GM12878 (cell line): ENCODE data around the gene DNAH2. TPM values are rescaled to one million over a fixed set of nuclear protein-coding genes. Genes with fewer than 3 reads are reported as not detected.
A peak's percentile ranks its signal among the peaks of the same experiment; 100 is the strongest.

ENCODE experiments used
- ATAC-seq: fragments of 200-7000 bp; cut with Tn5 transposase; 3 replicates; pipeline ENCODE4 v1.9.1; 2020; ENCODE audit warnings: mild to moderate bottlenecking, moderate library complexity
- BruUV-seq: library from RNA; stranded (reverse); fragments of 400-500 nt; replicated peaks from 2 replicates; lab custom pipeline; 2021; lab: Mats Ljungman, UMichigan
- CTCF ChIA-PET: fragments of 300-600 bp; sonication (Branson Sonifier 250); formaldehyde crosslinking; extraction: SDS; loops from one replicate; lab custom pipeline; 2021; ENCODE audit warnings: inconsistent platforms; lab: Yijun Ruan, JAX
- POLR2A ChIA-PET: fragments of 350-600 bp; formaldehyde crosslinking; extraction: SDS; loops from one replicate; lab custom pipeline; 2021; ENCODE audit warnings: inconsistent platforms; lab: Charles Lee
- RAD21 ChIA-PET: fragments of 300-600 bp; sonication (Branson Sonifier 250); formaldehyde crosslinking; loops from one replicate; lab custom pipeline; 2023; ENCODE audit warnings: antibody characterized with exemption; ENCODE audit not compliant: unreplicated experiment; lab: Charles Lee
- SMC1A ChIA-PET: fragments of 300-600 bp; sonication (Branson Sonifier 250); formaldehyde crosslinking; loops from one replicate; lab custom pipeline; 2023; ENCODE audit not compliant: unreplicated experiment, uncharacterized antibody; lab: Charles Lee
- DNase-seq: peaks from one replicate; pipeline ENCODE4 v3.0.0-alpha.2; 2011; ENCODE audit warnings: low read depth, low spot score
- FAIRE-seq: peaks from 3 replicates; lab custom pipeline; 2011; peaks lifted over from hg19 to GRCh38; lab: Jason Lieb, UNC
- H2AFZ ChIP-seq: 2 replicates; pipeline ENCODE4 v1.6.0; 2011; ENCODE audit warnings: low read depth, low read length, control low read depth; ENCODE audit not compliant: control insufficient read depth
- H3K27ac ChIP-seq: 2 replicates; pipeline ENCODE4 v1.5.1; 2011; ENCODE audit warnings: control low read depth; ENCODE audit not compliant: control insufficient read depth, insufficient read depth
- H3K27me3 ChIP-seq, 2 experiments: replicated peaks in 1 of 2; 2 replicates each; pipeline versions ENCODE4 v1.6.0 to v1.6.1; 2011; ENCODE audit warnings: low read length in 1 of 2; ENCODE audit not compliant: control insufficient read depth in 2 of 2, insufficient read depth in 2 of 2
- H3K36me3 ChIP-seq, 2 experiments: 2 replicates each; pipeline ENCODE4 v1.5.1; 2011; ENCODE audit warnings: low read length in 1 of 2; ENCODE audit not compliant: control insufficient read depth in 2 of 2, insufficient read depth in 2 of 2
- H3K4me1 ChIP-seq: 2 replicates; pipeline ENCODE4 v1.6.1; 2011; ENCODE audit warnings: mild to moderate bottlenecking, low read length, moderate library complexity, mixed read lengths; ENCODE audit not compliant: control insufficient read depth, insufficient read depth
- H3K4me2 ChIP-seq: 2 replicates; pipeline ENCODE4 v1.6.0; 2011; ENCODE audit warnings: control low read depth; ENCODE audit not compliant: control insufficient read depth, insufficient read depth
- H3K4me3 ChIP-seq: fragments of 200-600 bp; sonication (generic); 2 replicates; pipeline ENCODE4 v1.5.1; 2016
- H3K79me2 ChIP-seq: 2 replicates; pipeline ENCODE4 v1.6.0; 2011; ENCODE audit warnings: low read length; ENCODE audit not compliant: control insufficient read depth, insufficient read depth
- H3K9ac ChIP-seq: 2 replicates; pipeline ENCODE4 v1.8.0; 2011; ENCODE audit warnings: low read length, control low read depth, mixed read lengths; ENCODE audit not compliant: control insufficient read depth, insufficient read depth
- H3K9me3 ChIP-seq: replicated peaks from 3 replicates; pipeline ENCODE4 v1.5.1; 2011; ENCODE audit warnings: mild to moderate bottlenecking, low read length; ENCODE audit not compliant: control insufficient read depth, insufficient read depth
- H4K20me1 ChIP-seq: 2 replicates; pipeline ENCODE4 v1.6.0; 2011; ENCODE audit not compliant: control insufficient read depth, insufficient read depth
- ATF7 ChIP-seq: fragments of 450-650 bp; IDR thresholded peaks from 2 replicates; pipeline ENCODE4 v1.6.1; 2016; ENCODE audit warnings: low read depth, mild to moderate bottlenecking
- BACH1 ChIP-seq: fragments of 450-650 bp; IDR thresholded peaks from 2 replicates; pipeline ENCODE4 v1.6.1; 2017; ENCODE audit warnings: mild to moderate bottlenecking, borderline replicate concordance
- CEBPZ ChIP-seq: fragments of 150-350 bp; IDR thresholded peaks from 2 replicates; pipeline ENCODE4 v1.6.1; 2016; ENCODE audit warnings: low read depth, low read length
- HSF1 ChIP-seq: fragments of 150-350 bp; IDR thresholded peaks from 2 replicates; pipeline ENCODE4 v1.6.1; 2014; ENCODE audit warnings: mild to moderate bottlenecking, low read depth, low read length
- KDM1A ChIP-seq: fragments of 200-600 bp; sonication (generic); IDR thresholded peaks from 2 replicates; pipeline ENCODE4 v1.6.1; 2016; ENCODE audit warnings: borderline replicate concordance
- MLLT1 ChIP-seq: fragments of 450-650 bp; IDR thresholded peaks from 2 replicates; pipeline ENCODE4 v1.6.1; 2016; ENCODE audit warnings: mild to moderate bottlenecking
- MYC ChIP-seq: IDR thresholded peaks from 2 replicates; pipeline ENCODE4 v1.6.1; 2011; ENCODE audit warnings: mild to moderate bottlenecking, low read length, moderate library complexity, inconsistent platforms; ENCODE audit not compliant: insufficient read depth, insufficient replicate concordance, insufficient read length, severe bottlenecking
- RCOR1 ChIP-seq: conservative IDR thresholded peaks from 2 replicates; pipeline ENCODE4 v1.6.1; 2012; ENCODE audit warnings: low read depth, low read length, improper control_type of control experiment
- ZBTB4 ChIP-seq: fragments of 450-650 bp; formaldehyde crosslinking; IDR thresholded peaks from 2 replicates; pipeline ENCODE4 v1.4.0; 2022; ENCODE audit warnings: mild to moderate bottlenecking, moderate library complexity
- ZNF24 ChIP-seq: fragments of 450-650 bp; IDR thresholded peaks from 2 replicates; pipeline ENCODE4 v1.6.1; 2017; ENCODE audit warnings: antibody characterized with exemption, mild to moderate bottlenecking
- WGBS: methylation state at CpG from one replicate; pipeline ENCODE4 v1.1.6; 2016; ENCODE audit warnings: low lambda C conversion rate; ENCODE audit not compliant: insufficient replicate concordance, insufficient coverage; ENCODE audit errors: missing lambda C conversion rate; 5-methylcytosine and 5-hydroxymethylcytosine counted together
- in situ Hi-C: fragments of 300-500 bp; cut with MboI; formaldehyde crosslinking; loops from 9 replicates; pipeline ENCODE4 v1.14.3; 2018; ENCODE audit warnings: mixed read lengths
- intact Hi-C: fragments of 100-400 bp; cut with micrococcal nuclease; formaldehyde crosslinking; loops from one replicate; pipeline ENCODE4 v1.14.2; 2022; ENCODE audit not compliant: unreplicated experiment
- polyA plus RNA-seq, 11 experiments: library from polyadenylated mRNA; depleted of rRNA in 4 of 11; unstranded in 6 of 11; stranded (reverse) in 5 of 11; fragments of >200 nt; fragmentation: Nextera tagmentation in 4 of 11; fragmentation: Illumina TruSeq in 1 of 11; extraction: Ambion mirVana in 4 of 11; extraction: Trizol in 1 of 11; gene quantifications; 1 replicate in 1 of 11; 2 replicates in 10 of 11; pipeline versions ENCODE4 v1.2.1 to v1.2.3, GENCODE V29; 2011 to 2016; ENCODE audit warnings: inconsistent platforms in 2 of 11, missing spikeins in 2 of 11, low read depth in 1 of 11
- total RNA-seq, 4 experiments: library from RNA; depleted of rRNA in 3 of 4; stranded (reverse); fragments of >200 nt in 3 of 4; fragmentation: Illumina TruSeq in 1 of 4; extraction: Trizol in 1 of 4; gene quantifications; 2 replicates each; pipeline versions ENCODE4 v1.2.1 to v1.2.3, GENCODE V29; 2013 to 2021

Gene DNAH2
- total and polyA plus RNA-seq, 10 of the 15 experiments (the other 5 are each of a cell fraction or from before 2014, with no cell fraction given) = not detected

- TF ChIP-seq MLLT1 (no peak), MYC (no peak), ZNF24 (no peak), ZBTB4 (CRISPR knock-in tag) (no peak)
Observed at GRCh38 chr17:7858522-7858810, 140.9 kb downstream of the DNAH2 start (continued).

GRCh38 chr17:7859028-7859427 is 141.5 kb downstream of the DNAH2 start:
- no peak for FAIRE-seq
- peak overlapping the region; percentile 79 for H3K4me2 ChIP-seq
- TF ChIP-seq KDM1A = no peak
- TF ChIP-seq RCOR1 = no peak
- TF ChIP-seq BACH1 = no peak
- no peak for TF ChIP-seq CEBPZ
- TF ChIP-seq ATF7 = no peak
- TF ChIP-seq HSF1 = no peak
- H3K36me3 ChIP-seq = peaks cover 0 to 4% of the 10 kb centered on the region in 2 experiments; a peak in 2 of 4 replicates
- no peaks in the 10 kb centered on the region for H3K27me3 ChIP-seq
- intact Hi-C loops (loop anchor here (5.0 kb wide), 1 partner anchor 172 kb away; the partner anchor contains the start of genes TP53 and WRAP53), in situ Hi-C loops (no loop called here)
- H3K27ac ChIP-seq = no peak overlapping the region
- peaks cover 17% of the 10 kb centered on the region for H3K4me1 ChIP-seq
- no peak for ATAC-seq
- BruUV-seq = no TSS peak
- no peak for DNase-seq
- H3K4me3 ChIP-seq = peak overlapping the region; percentile 96; the same call in 1 of the 2 replicates
- ChIA-PET RAD21 (interaction anchor here (0.6 to 7.4 kb wide), 4 partner anchors 15 to 273 kb away, joined by 3 to 65 read pairs (median 4); no protein-coding TSS in a partner anchor), CTCF (interaction anchor here (0.9 to 15.5 kb wide), 5 partner anchors 11 to 198 kb away, joined by 3 to 308 read pairs (median 42); no protein-coding TSS in a partner anchor), SMC1A (interaction anchor here (0.8 to 2.4 kb wide), 4 partner anchors 10 to 134 kb away, joined by 3 to 9 read pairs (median 4); no protein-coding TSS in a partner anchor), POLR2A (no interaction called here)
- H3K9ac ChIP-seq = peak overlapping the region; percentile 86
- H4K20me1 ChIP-seq = no peaks in the 10 kb centered on the region
- H2AFZ ChIP-seq = no peak overlapping the region
- H3K9me3 ChIP-seq = no peaks in the 10 kb centered on the region
- WGBS = 97% methylated on average over 8 of the region's 8 CpGs
- H3K79me2 ChIP-seq = peaks cover 17% of the 10 kb centered on the region
